Left ventricle myocardium inferior (tissue), 1 donor: ENCODE data around the gene KRT84. TPM values are rescaled to one million over a fixed set of nuclear protein-coding genes. Genes with fewer than 3 reads are reported as not detected.

Experiments used
- DNase-seq: peaks from one replicate; pipeline ENCODE4 v3.0.0-alpha.2; 2020
- H3K27ac ChIP-seq: fragments of 200-600 bp; replicated peaks from 2 replicates; pipeline ENCODE4 v1.8.0; 2021
- H3K27me3 ChIP-seq: fragments of 200-600 bp; 2 replicates; pipeline ENCODE4 v1.8.0; 2021; ENCODE audit warnings: low read depth
- H3K36me3 ChIP-seq: fragments of 200-600 bp; 2 replicates; pipeline ENCODE4 v1.8.0; 2021
- H3K4me1 ChIP-seq: fragments of 200-600 bp; 2 replicates; pipeline ENCODE4 v1.8.0; 2021
- H3K4me3 ChIP-seq: fragments of 200-600 bp; 2 replicates; pipeline ENCODE4 v1.8.0; 2021; ENCODE audit warnings: mild to moderate bottlenecking, moderate library complexity
- H3K9me3 ChIP-seq: fragments of 200-600 bp; replicated peaks from 2 replicates; pipeline ENCODE4 v1.8.0; 2021
- intact Hi-C: fragments of 100-400 bp; cut with micrococcal nuclease; formaldehyde crosslinking; loops from one replicate; pipeline ENCODE4 v1.11.0; 2022
- total RNA-seq: library from RNA; stranded (reverse); fragmentation: NEBNext Ultra II Directional; extraction: Animal tissue kit (Norgen Biotek cat#: 25700); gene quantifications from one replicate; pipeline ENCODE4 v1.2.1, GENCODE V29; 2021
- TF ChIP-seq, protein P1 (sequence below): fragments of 200-600 bp; IDR thresholded peaks from 2 replicates; pipeline ENCODE4 v1.8.0; 2021; ENCODE audit warnings: antibody characterized with exemption, mild to moderate bottlenecking, borderline replicate concordance
- donor health status: DM: no; HTN: yes; CAD: no; lungs with severe emphysema.

The KRT84 gene
- total RNA-seq, 1 donor from 2014 or later, result not detected

DNA sequence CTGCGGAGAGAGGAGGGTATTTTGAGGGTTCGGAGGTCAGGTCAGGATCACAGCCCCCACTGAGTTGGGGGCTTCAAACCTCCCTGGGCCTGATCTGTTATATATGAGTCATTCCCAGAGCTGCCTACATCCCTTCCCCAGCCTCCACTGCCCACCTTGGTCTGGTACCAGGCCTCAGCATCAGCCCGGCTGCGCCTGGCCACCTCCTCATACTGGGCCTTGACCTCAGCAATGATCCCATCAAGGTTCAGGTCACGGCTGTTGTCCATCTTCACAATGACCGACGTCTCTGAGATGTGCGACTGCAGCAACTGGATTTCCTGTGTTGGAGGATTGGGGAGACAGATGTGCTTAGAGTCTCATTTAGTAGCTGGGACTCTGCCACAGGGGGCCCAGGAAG lies 4.2 kb downstream of the KRT84 start:
- TF ChIP-seq, protein P1, sequence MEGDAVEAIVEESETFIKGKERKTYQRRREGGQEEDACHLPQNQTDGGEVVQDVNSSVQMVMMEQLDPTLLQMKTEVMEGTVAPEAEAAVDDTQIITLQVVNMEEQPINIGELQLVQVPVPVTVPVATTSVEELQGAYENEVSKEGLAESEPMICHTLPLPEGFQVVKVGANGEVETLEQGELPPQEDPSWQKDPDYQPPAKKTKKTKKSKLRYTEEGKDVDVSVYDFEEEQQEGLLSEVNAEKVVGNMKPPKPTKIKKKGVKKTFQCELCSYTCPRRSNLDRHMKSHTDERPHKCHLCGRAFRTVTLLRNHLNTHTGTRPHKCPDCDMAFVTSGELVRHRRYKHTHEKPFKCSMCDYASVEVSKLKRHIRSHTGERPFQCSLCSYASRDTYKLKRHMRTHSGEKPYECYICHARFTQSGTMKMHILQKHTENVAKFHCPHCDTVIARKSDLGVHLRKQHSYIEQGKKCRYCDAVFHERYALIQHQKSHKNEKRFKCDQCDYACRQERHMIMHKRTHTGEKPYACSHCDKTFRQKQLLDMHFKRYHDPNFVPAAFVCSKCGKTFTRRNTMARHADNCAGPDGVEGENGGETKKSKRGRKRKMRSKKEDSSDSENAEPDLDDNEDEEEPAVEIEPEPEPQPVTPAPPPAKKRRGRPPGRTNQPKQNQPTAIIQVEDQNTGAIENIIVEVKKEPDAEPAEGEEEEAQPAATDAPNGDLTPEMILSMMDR, result no peak
- H3K36me3 ChIP-seq, result no peaks in the 10 kb centered on the region
- no peak overlapping the region for H3K27ac ChIP-seq
- H3K27me3 ChIP-seq, result peaks cover 54% of the 10 kb centered on the region
- intact Hi-C loops, result no loop called here
- no peak for DNase-seq
- H3K4me1 ChIP-seq, result no peaks in the 10 kb centered on the region
- H3K4me3 ChIP-seq, result no peak overlapping the region
- no peaks in the 10 kb centered on the region for H3K9me3 ChIP-seq

DNA sequence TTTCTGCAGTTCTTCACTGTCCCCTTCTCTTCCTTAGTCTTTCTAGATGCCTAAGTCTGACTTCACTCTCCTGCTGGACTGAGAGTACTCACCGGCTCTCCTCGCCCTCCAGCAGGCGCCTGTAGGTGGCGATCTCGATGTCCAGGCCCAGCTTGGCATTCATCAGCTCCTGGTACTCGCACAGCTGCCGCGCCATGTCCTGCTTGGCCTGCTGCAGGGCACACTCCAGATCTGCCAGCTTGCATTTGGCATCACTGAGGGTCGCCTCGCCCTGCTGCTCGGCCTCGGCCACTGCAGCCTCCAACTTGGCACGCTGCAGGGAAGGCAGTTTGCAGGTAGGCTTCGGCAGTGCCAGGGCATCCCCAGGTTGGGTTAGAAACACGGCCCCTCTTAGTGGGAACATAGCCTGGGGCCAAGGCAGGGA lies 5.2 kb downstream of the KRT84 start:
- Histone ChIP-seq H3K36me3 (no peaks in the 10 kb centered on the region), H3K4me1 (no peaks in the 10 kb centered on the region), H3K27ac (no peak overlapping the region), H3K4me3 (no peak overlapping the region), H3K9me3 (no peaks in the 10 kb centered on the region), H3K27me3 (peaks cover 49% of the 10 kb centered on the region)
- no peak for DNase-seq
- TF ChIP-seq, protein P1, result peak; percentile 64
- intact Hi-C loops, result no loop called here

DNA sequence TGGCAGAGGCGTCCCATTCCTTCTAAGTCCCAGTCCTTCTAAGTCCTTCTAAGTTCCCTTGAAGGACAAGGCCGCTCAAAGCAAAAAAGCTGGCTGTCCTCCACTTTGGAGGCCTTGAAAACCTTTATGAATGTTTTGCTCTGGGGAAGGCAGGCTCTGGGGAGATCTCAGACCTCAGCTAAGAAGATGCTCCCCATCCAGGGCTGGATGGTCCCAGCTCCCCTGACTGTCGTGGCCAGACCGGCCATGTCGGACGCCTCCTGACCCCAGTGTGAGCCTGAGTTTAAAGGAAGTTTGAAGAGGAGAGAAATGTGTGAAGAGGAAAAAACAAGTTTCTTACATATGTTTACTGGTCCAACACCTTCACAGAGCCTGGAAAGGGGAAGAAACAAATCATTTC lies 5.9 kb downstream of the KRT84 start:
- H3K27me3 ChIP-seq, result peaks cover 45% of the 10 kb centered on the region
- H3K27ac ChIP-seq, result no peak overlapping the region
- intact Hi-C loops, result loop anchor here (10.0 kb wide), 1 partner anchor 125 kb away; no protein-coding TSS in a partner anchor
- H3K36me3 ChIP-seq, result no peaks in the 10 kb centered on the region
- no peaks in the 10 kb centered on the region for H3K9me3 ChIP-seq
- H3K4me1 ChIP-seq, result no peaks in the 10 kb centered on the region
- H3K4me3 ChIP-seq, result no peak overlapping the region
- DNase-seq, result no peak
- TF ChIP-seq, protein P1, result no peak

DNA sequence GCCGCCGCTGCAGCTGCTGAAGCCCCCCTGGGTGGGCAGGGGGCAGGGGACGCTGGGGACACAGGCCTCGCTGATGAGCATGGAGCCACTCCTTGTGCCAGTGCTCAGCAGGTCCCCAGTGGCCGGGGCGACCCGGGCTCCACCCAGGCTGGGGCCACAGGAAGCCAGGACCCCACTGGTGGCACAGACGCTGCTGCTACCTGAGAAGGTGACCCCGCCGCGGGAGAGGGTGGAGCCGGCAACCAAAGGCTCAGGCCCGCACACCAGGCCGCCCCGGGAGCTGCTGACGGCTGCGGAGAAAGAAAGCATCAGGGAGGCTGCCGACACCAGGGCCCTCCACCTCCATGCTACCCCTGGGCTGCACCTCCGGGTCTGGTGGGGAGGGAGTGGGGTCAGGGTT lies 7.4 kb downstream of the KRT84 start:
- Histone ChIP-seq H3K27me3 (peaks cover 37% of the 10 kb centered on the region), H3K36me3 (no peaks in the 10 kb centered on the region), H3K4me3 (no peak overlapping the region), H3K27ac (no peak overlapping the region), H3K9me3 (no peaks in the 10 kb centered on the region), H3K4me1 (no peaks in the 10 kb centered on the region)
- TF ChIP-seq, protein P1, result no peak
- intact Hi-C loops, result loop anchor here (10.0 kb wide), 1 partner anchor 127 kb away; no protein-coding TSS in a partner anchor
- DNase-seq, result no peak

DNA sequence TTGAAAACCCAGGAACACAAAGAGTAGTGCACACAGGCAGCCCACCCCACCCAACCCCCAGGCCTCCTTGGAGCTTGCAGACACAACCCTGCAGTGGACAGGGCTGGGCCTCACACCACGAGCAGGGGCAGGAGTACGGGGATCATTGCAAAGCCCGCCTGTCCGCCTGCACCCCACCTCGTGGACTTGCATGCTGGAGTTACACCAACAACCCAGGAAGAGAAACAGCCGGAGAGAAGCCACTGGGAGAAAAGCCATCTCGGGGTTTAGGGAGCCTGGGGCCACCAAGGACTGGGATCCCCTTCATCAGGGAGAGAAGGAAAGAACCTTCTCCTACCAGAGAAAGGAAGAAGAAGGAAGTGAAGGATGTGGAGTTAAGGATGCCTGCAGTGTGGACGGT lies 8.2 kb downstream of the KRT84 start:
- Histone ChIP-seq H3K27ac (no peak overlapping the region), H3K4me3 (no peak overlapping the region), H3K36me3 (no peaks in the 10 kb centered on the region), H3K9me3 (no peaks in the 10 kb centered on the region), H3K27me3 (peaks cover 37% of the 10 kb centered on the region), H3K4me1 (peaks cover 2% of the 10 kb centered on the region)
- TF ChIP-seq, protein P1, result no peak
- no peak for DNase-seq
- intact Hi-C loops, result loop anchor here (10.0 kb wide), 1 partner anchor 128 kb away; no protein-coding TSS in a partner anchor
